Stimulated activated CD4-positive, alpha-beta T cell treated with anti-CD3 and anti-CD28 coated beads, TNF-alpha, amount 100 ng/mL, for 4 hours (primary cell): ENCODE data around the gene RSAD2.

Source experiments
- DNase-seq, 3 experiments: peaks; one replicate each; pipeline ENCODE4 v3.0.0-alpha.2; 2020; ENCODE audit warnings: low read depth in 3 of 3

Gene RSAD2

GRCh38 chr2:6945087-6945813 lies 67.7 kb downstream of the RSAD2 start:
- no peak for DNase-seq

- DNase-seq, result no peak
These were observed 68.2 kb downstream of the RSAD2 start for GRCh38 chr2:6945821-6946220.

- no peak for DNase-seq
These were observed 69.1 kb downstream of the RSAD2 start for GRCh38 chr2:6946722-6947121.
